GM23338 (cell line): ENCODE results near the gene CLDN3. TPM values are rescaled to one million over a fixed set of nuclear protein-coding genes. Genes with fewer than 3 reads are reported as not detected.

ENCODE experiments used
- ATAC-seq: fragments of 200-7000 bp; cut with Tn5 transposase; 3 replicates; pipeline ENCODE4 v1.9.1; 2020
- DNase-seq: peaks from one replicate; pipeline ENCODE4 v3.0.0-alpha.2; 2015; ENCODE audit warnings: low spot score
- H2AFZ ChIP-seq: fragments of 200-600 bp; sonication (generic); 2 replicates; pipeline ENCODE4 v1.8.0; 2016; ENCODE audit warnings: antibody characterized with exemption, mild to moderate bottlenecking, moderate library complexity
- H3F3A ChIP-seq: fragments of 200-600 bp; sonication (generic); replicated peaks from 2 replicates; pipeline ENCODE4 v1.8.0; 2017; ENCODE audit warnings: antibody characterized with exemption, mixed run types, low read depth
- H3K27ac ChIP-seq: fragments of 200-600 bp; sonication (generic); 2 replicates; pipeline ENCODE4 v1.6.1; 2016; ENCODE audit warnings: low read depth
- H3K27me3 ChIP-seq: fragments of 200-600 bp; sonication (generic); 2 replicates; pipeline ENCODE4 v1.8.0; 2016; ENCODE audit warnings: mild to moderate bottlenecking, mixed run types, moderate library complexity; ENCODE audit not compliant: insufficient read depth
- H3K36me3 ChIP-seq: fragments of 200-600 bp; sonication (generic); 2 replicates; pipeline ENCODE4 v1.8.0; 2016; ENCODE audit warnings: mild to moderate bottlenecking; ENCODE audit not compliant: insufficient read depth
- H3K4me1 ChIP-seq: fragments of 200-600 bp; sonication (generic); 2 replicates; pipeline ENCODE4 v1.8.0; 2016; ENCODE audit warnings: mild to moderate bottlenecking, moderate library complexity; ENCODE audit not compliant: insufficient read depth
- H3K4me2 ChIP-seq: fragments of 200-600 bp; sonication (generic); 2 replicates; pipeline ENCODE4 v1.7.1; 2017; ENCODE audit warnings: mixed run types
- H3K4me3 ChIP-seq: fragments of 200-600 bp; sonication (generic); 2 replicates; pipeline ENCODE4 v1.6.1; 2016; ENCODE audit warnings: mixed run types
- H3K79me2 ChIP-seq: fragments of 200-600 bp; sonication (generic); replicated peaks from 2 replicates; pipeline ENCODE4 v1.8.0; 2017; ENCODE audit warnings: mild to moderate bottlenecking; ENCODE audit not compliant: insufficient read depth
- H3K9me2 ChIP-seq: fragments of 200-600 bp; sonication (generic); 2 replicates; pipeline ENCODE4 v1.8.0; 2017; ENCODE audit not compliant: insufficient read depth
- H4K20me1 ChIP-seq: fragments of 200-600 bp; sonication (generic); replicated peaks from 2 replicates; pipeline ENCODE4 v1.8.0; 2017; ENCODE audit warnings: mild to moderate bottlenecking; ENCODE audit not compliant: insufficient read depth
- H3K27ac Mint-ChIP-seq: 2 replicates; pipeline ENCODE4 v1.8.0; 2020; ENCODE audit warnings: inconsistent platforms, mild to moderate bottlenecking, moderate library complexity, mixed read lengths
- H3K27me3 Mint-ChIP-seq: 3 replicates; pipeline ENCODE4 v1.8.0; 2022; ENCODE audit warnings: low read depth, mild to moderate bottlenecking, moderate library complexity, mixed read lengths, inconsistent platforms; ENCODE audit not compliant: insufficient read depth, poor library complexity
- H3K36me3 Mint-ChIP-seq: 3 replicates; pipeline ENCODE4 v1.8.0; 2021; ENCODE audit warnings: low read depth, mild to moderate bottlenecking, inconsistent platforms, moderate library complexity, mixed read lengths
- H3K4me1 Mint-ChIP-seq: 3 replicates; pipeline ENCODE4 v1.8.0; 2020; ENCODE audit warnings: mild to moderate bottlenecking, inconsistent platforms, mixed read lengths
- H3K4me3 Mint-ChIP-seq: 3 replicates; pipeline ENCODE4 v1.8.0; 2021; ENCODE audit warnings: moderate library complexity, mild to moderate bottlenecking, inconsistent platforms, mixed read lengths
- H3K9me3 Mint-ChIP-seq: 3 replicates; pipeline ENCODE4 v1.8.0; 2020; ENCODE audit warnings: moderate library complexity, mild to moderate bottlenecking, inconsistent platforms, mixed read lengths
- CREB1 ChIP-seq: fragments of 250-450 bp; sonication (Bioruptor Pico); IDR thresholded peaks from 2 replicates; pipeline ENCODE4 v1.5.0; 2020; ENCODE audit warnings: low read depth, mild to moderate bottlenecking, moderate library complexity
- EZH2 ChIP-seq: fragments of 200-600 bp; sonication (generic); IDR thresholded peaks from one replicate; pipeline ENCODE4 v1.8.0; 2017; ENCODE audit warnings: antibody characterized with exemption, mild to moderate bottlenecking, low read depth; ENCODE audit not compliant: unreplicated experiment
- EZH2phosphoT487 ChIP-seq: fragments of 200-600 bp; sonication (generic); IDR thresholded peaks from one replicate; pipeline ENCODE4 v1.8.1; 2018; ENCODE audit warnings: antibody characterized with exemption; ENCODE audit not compliant: unreplicated experiment
- JUNB ChIP-seq: IDR thresholded peaks from one replicate; pipeline ENCODE4 v1.6.1; 2016; ENCODE audit warnings: antibody characterized with exemption; ENCODE audit not compliant: unreplicated experiment
- NANOG ChIP-seq: IDR thresholded peaks from 2 replicates; pipeline ENCODE4 v1.6.1; 2016; ENCODE audit warnings: antibody characterized with exemption, borderline replicate concordance
- POLR2AphosphoS5 ChIP-seq: IDR thresholded peaks from 2 replicates; pipeline ENCODE4 v1.6.1; 2016; ENCODE audit warnings: antibody characterized with exemption, low read depth
- STAT1 ChIP-seq: IDR thresholded peaks from one replicate; pipeline ENCODE4 v1.6.1; 2016; ENCODE audit warnings: antibody characterized with exemption; ENCODE audit not compliant: unreplicated experiment
- ZNF114 ChIP-seq: fragments of 250-450 bp; sonication (Bioruptor Pico); IDR thresholded peaks from 2 replicates; pipeline ENCODE4 v1.5.0; 2020; ENCODE audit warnings: mild to moderate bottlenecking, moderate library complexity
- ZNF331 ChIP-seq: fragments of 250-450 bp; sonication (Bioruptor Pico); IDR thresholded peaks from 2 replicates; pipeline ENCODE4 v1.5.0; 2020; ENCODE audit warnings: low read depth, mild to moderate bottlenecking, moderate library complexity
- polyA plus RNA-seq: library from polyadenylated mRNA; unstranded; fragments of >200 nt; fragmentation: Nextera tagmentation; extraction: Ambion mirVana; gene quantifications from 2 replicates; pipeline ENCODE4 v1.2.1, GENCODE V29; 2016
- total RNA-seq: library from RNA; depleted of rRNA; stranded (reverse); fragments of >200 nt; shearing (Covaris generic); gene quantifications from 2 replicates; pipeline ENCODE4 v1.2.3, GENCODE V29; 2014
- TF ChIP-seq, protein P1 (sequence below): IDR thresholded peaks from 2 replicates; pipeline ENCODE4 v1.6.1; 2016; ENCODE audit warnings: antibody characterized with exemption
- TF ChIP-seq, protein P2 (sequence below): fragments of 250-450 bp; sonication (Bioruptor Pico); IDR thresholded peaks from 2 replicates; pipeline ENCODE4 v1.5.0; 2020; ENCODE audit warnings: mild to moderate bottlenecking, moderate library complexity
- TF ChIP-seq, protein P3 (sequence below), 2 experiments: fragments of 200-600 bp in 1 of 2; sonication (generic) in 1 of 2; conservative IDR thresholded peaks; 2 replicates each; pipeline versions ENCODE4 v1.5.1 to v1.6.1; 2016 to 2017; ENCODE audit warnings: antibody characterized with exemption in 2 of 2, low read depth in 2 of 2, mild to moderate bottlenecking in 2 of 2, moderate library complexity in 1 of 2
- TF ChIP-seq, protein P4 (sequence below): IDR thresholded peaks from one replicate; pipeline ENCODE4 v1.6.1; 2018; ENCODE audit warnings: antibody characterized with exemption; ENCODE audit not compliant: unreplicated experiment

The CLDN3 gene
- total and polyA plus RNA-seq, 2 experiments from 2014 or later = 20.1 to 27.7 TPM

DNA sequence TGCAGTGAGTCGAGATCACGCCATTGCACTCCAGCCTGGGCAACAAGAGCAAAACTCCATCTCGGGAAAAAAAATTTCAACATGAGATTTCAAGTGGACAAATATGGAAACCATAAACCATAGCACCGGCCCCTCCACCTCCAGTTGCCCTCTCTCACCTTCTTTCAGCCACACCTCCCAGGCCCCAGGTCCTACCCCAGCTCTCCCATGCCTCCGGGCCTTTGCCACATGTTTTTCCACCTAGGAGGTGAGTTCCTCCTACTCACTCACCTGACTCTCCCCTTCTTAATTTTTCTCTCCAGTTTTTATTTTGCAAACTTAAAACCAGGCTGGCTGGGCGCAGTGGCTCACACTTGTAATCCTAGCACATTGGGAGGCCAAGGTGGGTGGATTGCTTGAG lies 47.1 kb upstream of the CLDN3 start:
- H3K4me1 Mint-ChIP-seq = peaks cover 5% of the 10 kb centered on the region
- peaks cover 6% of the 10 kb centered on the region for H3K27me3 Mint-ChIP-seq
- no peak overlapping the region for H3K27ac ChIP-seq
- H3K4me2 ChIP-seq = no peak overlapping the region
- H3K27ac Mint-ChIP-seq = no peak overlapping the region
- no peak for DNase-seq
- H3K79me2 ChIP-seq = no peaks in the 10 kb centered on the region
- no peak overlapping the region for H3K4me3 Mint-ChIP-seq
- H3K4me3 ChIP-seq = no peak overlapping the region
- H3F3A ChIP-seq = no peaks in the 10 kb centered on the region
- H3K27me3 ChIP-seq = no peaks in the 10 kb centered on the region
- no peaks in the 10 kb centered on the region for H3K36me3 Mint-ChIP-seq
- ATAC-seq = no peak
- no peaks in the 10 kb centered on the region for H4K20me1 ChIP-seq
- H3K9me2 ChIP-seq = no peaks in the 10 kb centered on the region
- no peak for TF ChIP-seq EZH2phosphoT487
- TF ChIP-seq CREB1 = no peak
- TF ChIP-seq JUNB = no peak
- TF ChIP-seq, protein P1, sequence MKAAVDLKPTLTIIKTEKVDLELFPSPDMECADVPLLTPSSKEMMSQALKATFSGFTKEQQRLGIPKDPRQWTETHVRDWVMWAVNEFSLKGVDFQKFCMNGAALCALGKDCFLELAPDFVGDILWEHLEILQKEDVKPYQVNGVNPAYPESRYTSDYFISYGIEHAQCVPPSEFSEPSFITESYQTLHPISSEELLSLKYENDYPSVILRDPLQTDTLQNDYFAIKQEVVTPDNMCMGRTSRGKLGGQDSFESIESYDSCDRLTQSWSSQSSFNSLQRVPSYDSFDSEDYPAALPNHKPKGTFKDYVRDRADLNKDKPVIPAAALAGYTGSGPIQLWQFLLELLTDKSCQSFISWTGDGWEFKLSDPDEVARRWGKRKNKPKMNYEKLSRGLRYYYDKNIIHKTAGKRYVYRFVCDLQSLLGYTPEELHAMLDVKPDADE = no peak
- TF ChIP-seq, protein P2, sequence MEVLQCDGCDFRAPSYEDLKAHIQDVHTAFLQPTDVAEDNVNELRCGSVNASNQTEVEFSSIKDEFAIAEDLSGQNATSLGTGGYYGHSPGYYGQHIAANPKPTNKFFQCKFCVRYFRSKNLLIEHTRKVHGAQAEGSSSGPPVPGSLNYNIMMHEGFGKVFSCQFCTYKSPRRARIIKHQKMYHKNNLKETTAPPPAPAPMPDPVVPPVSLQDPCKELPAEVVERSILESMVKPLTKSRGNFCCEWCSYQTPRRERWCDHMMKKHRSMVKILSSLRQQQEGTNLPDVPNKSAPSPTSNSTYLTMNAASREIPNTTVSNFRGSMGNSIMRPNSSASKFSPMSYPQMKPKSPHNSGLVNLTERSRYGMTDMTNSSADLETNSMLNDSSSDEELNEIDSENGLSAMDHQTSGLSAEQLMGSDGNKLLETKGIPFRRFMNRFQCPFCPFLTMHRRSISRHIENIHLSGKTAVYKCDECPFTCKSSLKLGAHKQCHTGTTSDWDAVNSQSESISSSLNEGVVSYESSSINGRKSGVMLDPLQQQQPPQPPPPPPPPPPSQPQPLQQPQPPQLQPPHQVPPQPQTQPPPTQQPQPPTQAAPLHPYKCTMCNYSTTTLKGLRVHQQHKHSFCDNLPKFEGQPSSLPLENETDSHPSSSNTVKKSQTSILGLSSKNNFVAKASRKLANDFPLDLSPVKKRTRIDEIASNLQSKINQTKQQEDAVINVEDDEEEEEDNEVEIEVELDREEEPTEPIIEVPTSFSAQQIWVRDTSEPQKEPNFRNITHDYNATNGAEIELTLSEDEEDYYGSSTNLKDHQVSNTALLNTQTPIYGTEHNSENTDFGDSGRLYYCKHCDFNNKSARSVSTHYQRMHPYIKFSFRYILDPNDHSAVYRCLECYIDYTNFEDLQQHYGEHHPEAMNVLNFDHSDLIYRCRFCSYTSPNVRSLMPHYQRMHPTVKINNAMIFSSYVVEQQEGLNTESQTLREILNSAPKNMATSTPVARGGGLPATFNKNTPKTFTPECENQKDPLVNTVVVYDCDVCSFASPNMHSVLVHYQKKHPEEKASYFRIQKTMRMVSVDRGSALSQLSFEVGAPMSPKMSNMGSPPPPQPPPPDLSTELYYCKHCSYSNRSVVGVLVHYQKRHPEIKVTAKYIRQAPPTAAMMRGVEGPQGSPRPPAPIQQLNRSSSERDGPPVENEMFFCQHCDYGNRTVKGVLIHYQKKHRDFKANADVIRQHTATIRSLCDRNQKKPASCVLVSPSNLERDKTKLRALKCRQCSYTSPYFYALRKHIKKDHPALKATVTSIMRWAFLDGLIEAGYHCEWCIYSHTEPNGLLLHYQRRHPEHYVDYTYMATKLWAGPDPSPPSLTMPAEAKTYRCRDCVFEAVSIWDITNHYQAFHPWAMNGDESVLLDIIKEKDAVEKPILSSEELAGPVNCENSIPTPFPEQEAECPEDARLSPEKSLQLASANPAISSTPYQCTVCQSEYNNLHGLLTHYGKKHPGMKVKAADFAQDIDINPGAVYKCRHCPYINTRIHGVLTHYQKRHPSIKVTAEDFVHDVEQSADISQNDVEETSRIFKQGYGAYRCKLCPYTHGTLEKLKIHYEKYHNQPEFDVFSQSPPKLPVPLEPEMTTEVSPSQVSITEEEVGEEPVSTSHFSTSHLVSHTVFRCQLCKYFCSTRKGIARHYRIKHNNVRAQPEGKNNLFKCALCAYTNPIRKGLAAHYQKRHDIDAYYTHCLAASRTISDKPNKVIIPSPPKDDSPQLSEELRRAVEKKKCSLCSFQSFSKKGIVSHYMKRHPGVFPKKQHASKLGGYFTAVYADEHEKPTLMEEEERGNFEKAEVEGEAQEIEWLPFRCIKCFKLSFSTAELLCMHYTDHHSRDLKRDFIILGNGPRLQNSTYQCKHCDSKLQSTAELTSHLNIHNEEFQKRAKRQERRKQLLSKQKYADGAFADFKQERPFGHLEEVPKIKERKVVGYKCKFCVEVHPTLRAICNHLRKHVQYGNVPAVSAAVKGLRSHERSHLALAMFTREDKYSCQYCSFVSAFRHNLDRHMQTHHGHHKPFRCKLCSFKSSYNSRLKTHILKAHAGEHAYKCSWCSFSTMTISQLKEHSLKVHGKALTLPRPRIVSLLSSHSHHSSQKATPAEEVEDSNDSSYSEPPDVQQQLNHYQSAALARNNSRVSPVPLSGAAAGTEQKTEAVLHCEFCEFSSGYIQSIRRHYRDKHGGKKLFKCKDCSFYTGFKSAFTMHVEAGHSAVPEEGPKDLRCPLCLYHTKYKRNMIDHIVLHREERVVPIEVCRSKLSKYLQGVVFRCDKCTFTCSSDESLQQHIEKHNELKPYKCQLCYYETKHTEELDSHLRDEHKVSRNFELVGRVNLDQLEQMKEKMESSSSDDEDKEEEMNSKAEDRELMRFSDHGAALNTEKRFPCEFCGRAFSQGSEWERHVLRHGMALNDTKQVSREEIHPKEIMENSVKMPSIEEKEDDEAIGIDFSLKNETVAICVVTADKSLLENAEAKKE (CRISPR knock-in tag) = no peak
- TF ChIP-seq ZNF331 = no peak
- TF ChIP-seq, protein P3, sequence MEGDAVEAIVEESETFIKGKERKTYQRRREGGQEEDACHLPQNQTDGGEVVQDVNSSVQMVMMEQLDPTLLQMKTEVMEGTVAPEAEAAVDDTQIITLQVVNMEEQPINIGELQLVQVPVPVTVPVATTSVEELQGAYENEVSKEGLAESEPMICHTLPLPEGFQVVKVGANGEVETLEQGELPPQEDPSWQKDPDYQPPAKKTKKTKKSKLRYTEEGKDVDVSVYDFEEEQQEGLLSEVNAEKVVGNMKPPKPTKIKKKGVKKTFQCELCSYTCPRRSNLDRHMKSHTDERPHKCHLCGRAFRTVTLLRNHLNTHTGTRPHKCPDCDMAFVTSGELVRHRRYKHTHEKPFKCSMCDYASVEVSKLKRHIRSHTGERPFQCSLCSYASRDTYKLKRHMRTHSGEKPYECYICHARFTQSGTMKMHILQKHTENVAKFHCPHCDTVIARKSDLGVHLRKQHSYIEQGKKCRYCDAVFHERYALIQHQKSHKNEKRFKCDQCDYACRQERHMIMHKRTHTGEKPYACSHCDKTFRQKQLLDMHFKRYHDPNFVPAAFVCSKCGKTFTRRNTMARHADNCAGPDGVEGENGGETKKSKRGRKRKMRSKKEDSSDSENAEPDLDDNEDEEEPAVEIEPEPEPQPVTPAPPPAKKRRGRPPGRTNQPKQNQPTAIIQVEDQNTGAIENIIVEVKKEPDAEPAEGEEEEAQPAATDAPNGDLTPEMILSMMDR (conservative IDR thresholded peaks at IDR 0.05; ENCODE audit: low read depth in 2 of 2) = no peak
- no peak for TF ChIP-seq EZH2
- TF ChIP-seq STAT1 = no peak
- TF ChIP-seq POLR2AphosphoS5 = no peak
- no peak for TF ChIP-seq ZNF114
- no peak for TF ChIP-seq NANOG
- TF ChIP-seq, protein P4, sequence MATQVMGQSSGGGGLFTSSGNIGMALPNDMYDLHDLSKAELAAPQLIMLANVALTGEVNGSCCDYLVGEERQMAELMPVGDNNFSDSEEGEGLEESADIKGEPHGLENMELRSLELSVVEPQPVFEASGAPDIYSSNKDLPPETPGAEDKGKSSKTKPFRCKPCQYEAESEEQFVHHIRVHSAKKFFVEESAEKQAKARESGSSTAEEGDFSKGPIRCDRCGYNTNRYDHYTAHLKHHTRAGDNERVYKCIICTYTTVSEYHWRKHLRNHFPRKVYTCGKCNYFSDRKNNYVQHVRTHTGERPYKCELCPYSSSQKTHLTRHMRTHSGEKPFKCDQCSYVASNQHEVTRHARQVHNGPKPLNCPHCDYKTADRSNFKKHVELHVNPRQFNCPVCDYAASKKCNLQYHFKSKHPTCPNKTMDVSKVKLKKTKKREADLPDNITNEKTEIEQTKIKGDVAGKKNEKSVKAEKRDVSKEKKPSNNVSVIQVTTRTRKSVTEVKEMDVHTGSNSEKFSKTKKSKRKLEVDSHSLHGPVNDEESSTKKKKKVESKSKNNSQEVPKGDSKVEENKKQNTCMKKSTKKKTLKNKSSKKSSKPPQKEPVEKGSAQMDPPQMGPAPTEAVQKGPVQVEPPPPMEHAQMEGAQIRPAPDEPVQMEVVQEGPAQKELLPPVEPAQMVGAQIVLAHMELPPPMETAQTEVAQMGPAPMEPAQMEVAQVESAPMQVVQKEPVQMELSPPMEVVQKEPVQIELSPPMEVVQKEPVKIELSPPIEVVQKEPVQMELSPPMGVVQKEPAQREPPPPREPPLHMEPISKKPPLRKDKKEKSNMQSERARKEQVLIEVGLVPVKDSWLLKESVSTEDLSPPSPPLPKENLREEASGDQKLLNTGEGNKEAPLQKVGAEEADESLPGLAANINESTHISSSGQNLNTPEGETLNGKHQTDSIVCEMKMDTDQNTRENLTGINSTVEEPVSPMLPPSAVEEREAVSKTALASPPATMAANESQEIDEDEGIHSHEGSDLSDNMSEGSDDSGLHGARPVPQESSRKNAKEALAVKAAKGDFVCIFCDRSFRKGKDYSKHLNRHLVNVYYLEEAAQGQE = no peak
- no peak overlapping the region for H2AFZ ChIP-seq
- H3K4me1 ChIP-seq = no peaks in the 10 kb centered on the region
- peaks cover 2% of the 10 kb centered on the region; the same call in 1 of the 3 replicates for H3K9me3 Mint-ChIP-seq
- no peaks in the 10 kb centered on the region for H3K36me3 ChIP-seq
